Mucosa of descending colon (tissue), 3 donors: ENCODE results near the gene UVRAG. TPM values are rescaled to one million over a fixed set of nuclear protein-coding genes. Genes with fewer than 3 reads are reported as not detected.

ENCODE experiments used
- ATAC-seq: fragments of 200-7000 bp; cut with Tn5 transposase; one replicate; pipeline ENCODE4 v1.9.1; 2020; ENCODE audit warnings: mild to moderate bottlenecking, moderate library complexity
- DNase-seq, 3 donors: peaks; one replicate each; pipeline ENCODE4 v3.0.0-alpha.2; 2020
- H3K36me3 ChIP-seq: fragments of 200-600 bp; one replicate; pipeline ENCODE4 v1.8.0; 2021; ENCODE audit warnings: low read depth, mild to moderate bottlenecking
- H3K4me1 ChIP-seq: fragments of 200-600 bp; one replicate; pipeline ENCODE4 v1.8.0; 2021; ENCODE audit warnings: low read depth, mild to moderate bottlenecking
- H3K4me3 ChIP-seq: fragments of 200-600 bp; one replicate; pipeline ENCODE4 v1.8.0; 2021; ENCODE audit warnings: mild to moderate bottlenecking
- H3K9me3 ChIP-seq: fragments of 200-600 bp; one replicate; pipeline ENCODE4 v1.8.0; 2021; ENCODE audit warnings: mild to moderate bottlenecking
- CTCF ChIP-seq: fragments of 200-600 bp; IDR thresholded peaks from one replicate; pipeline ENCODE4 v1.8.0; 2022; ENCODE audit warnings: antibody characterized with exemption, mild to moderate bottlenecking
- intact Hi-C, 2 donors: fragments of 100-400 bp; cut with DNase I in 1 of 2; cut with micrococcal nuclease in 1 of 2; formaldehyde crosslinking; loops; one replicate each; pipeline versions ENCODE4 v1.11.0 to v1.11.1; 2022; cut with DNase I, micrococcal nuclease
- total RNA-seq, 3 donors: library from RNA; stranded (reverse); fragmentation: NEBNext Ultra II Directional in 2 of 3; extraction: Animal tissue kit (Norgen Biotek cat#: 25700) in 2 of 3; gene quantifications; one replicate each; pipeline versions ENCODE4 v1.2.1 to v1.2.4, GENCODE V29; 2021 to 2023
- donor health status: DM: no; HTN: no; CAD: no; lungs with moderate emphysema.
- donor health status: DM: no; HTN: no; CAD: no.
- donor health status: DM: no; HTN: yes; CAD: no.

UVRAG gene
- total RNA-seq, 3 donors from 2014 or later: 14.9 to 37.1 (median 16.9) TPM

GRCh38 chr11:76094740-76095139 lies 279.7 kb downstream of the UVRAG start:
- ATAC-seq: no peak
- TF ChIP-seq CTCF: no peak
- intact Hi-C loops: no loop called here
- H3K36me3 ChIP-seq: no peaks in the 10 kb centered on the region
- H3K4me3 ChIP-seq: no peak overlapping the region
- DNase-seq: no peak
- H3K4me1 ChIP-seq: no peaks in the 10 kb centered on the region
- H3K9me3 ChIP-seq: no peaks in the 10 kb centered on the region

GRCh38 chr11:76095891-76096290 lies 280.9 kb downstream of the UVRAG start:
- DNase-seq (no peak), ATAC-seq (no peak)
- Histone ChIP-seq H3K4me1 (no peaks in the 10 kb centered on the region), H3K4me3 (no peak overlapping the region), H3K36me3 (no peaks in the 10 kb centered on the region), H3K9me3 (no peaks in the 10 kb centered on the region)
- no peak for TF ChIP-seq CTCF
- intact Hi-C loops: no loop called here

GRCh38 chr11:76096552-76096951 lies 281.5 kb downstream of the UVRAG start:
- DNase-seq (no peak), ATAC-seq (no peak)
- Histone ChIP-seq H3K4me1 (no peaks in the 10 kb centered on the region), H3K36me3 (no peaks in the 10 kb centered on the region), H3K4me3 (no peak overlapping the region), H3K9me3 (no peaks in the 10 kb centered on the region)
- intact Hi-C loops: no loop called here
- no peak for TF ChIP-seq CTCF

- intact Hi-C loops: no loop called here
- Histone ChIP-seq H3K9me3 (no peaks in the 10 kb centered on the region), H3K36me3 (no peaks in the 10 kb centered on the region), H3K4me1 (no peaks in the 10 kb centered on the region), H3K4me3 (no peak overlapping the region)
- ATAC-seq (peak; percentile 48), DNase-seq (peak in 1 of 3 donors; percentile 46)
- TF ChIP-seq CTCF: no peak
Measured at GRCh38 chr11:76102802-76103201, 287.8 kb downstream of the UVRAG start.

- Histone ChIP-seq H3K9me3 (no peaks in the 10 kb centered on the region), H3K4me3 (no peak overlapping the region), H3K36me3 (no peaks in the 10 kb centered on the region), H3K4me1 (no peaks in the 10 kb centered on the region)
- DNase-seq (no peak), ATAC-seq (no peak)
- TF ChIP-seq CTCF: no peak
- intact Hi-C loops: no loop called here
Measured at GRCh38 chr11:76103460-76103859, 288.4 kb downstream of the UVRAG start.

- intact Hi-C loops: no loop called here
- H3K9me3 ChIP-seq: no peaks in the 10 kb centered on the region
- no peak for TF ChIP-seq CTCF
- no peak overlapping the region for H3K4me3 ChIP-seq
- no peak for ATAC-seq
- no peak for DNase-seq
- H3K36me3 ChIP-seq: no peaks in the 10 kb centered on the region
- no peaks in the 10 kb centered on the region for H3K4me1 ChIP-seq
Measured at GRCh38 chr11:76104285-76104684, 289.3 kb downstream of the UVRAG start.
